ENCODE data around the gene CFAP20DC.

DNA sequence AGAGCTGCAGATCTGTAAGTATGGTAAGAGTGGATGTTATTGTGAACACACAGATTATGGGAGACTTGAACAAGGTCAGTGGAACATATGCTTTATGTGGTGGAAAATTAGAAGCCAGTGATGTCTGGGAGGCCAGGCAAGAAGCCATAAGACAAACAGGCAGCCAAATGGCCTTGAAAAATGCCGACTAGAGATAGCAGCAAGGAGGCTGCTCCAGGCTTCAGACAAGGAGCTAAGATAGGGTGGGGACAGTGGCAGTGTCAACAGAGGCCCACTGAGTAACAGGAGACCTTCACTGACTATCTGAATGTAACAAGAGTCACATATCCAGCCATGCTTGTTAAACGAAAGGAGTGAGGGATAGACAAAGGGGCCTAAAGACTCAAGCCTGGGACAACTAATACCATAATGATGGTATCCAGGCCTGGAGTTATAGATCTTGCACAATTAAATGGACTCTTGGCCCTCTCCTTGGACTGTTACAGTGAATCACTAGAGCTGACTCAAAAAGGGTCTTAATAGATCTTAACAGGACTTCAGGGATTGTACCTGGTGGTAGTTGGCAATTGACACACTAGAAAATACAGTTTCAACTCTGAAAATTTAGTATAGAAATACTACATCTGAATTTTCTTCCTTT lies 50.6 kb downstream of the CFAP20DC start:
- TF ChIP-seq, protein P1, sequence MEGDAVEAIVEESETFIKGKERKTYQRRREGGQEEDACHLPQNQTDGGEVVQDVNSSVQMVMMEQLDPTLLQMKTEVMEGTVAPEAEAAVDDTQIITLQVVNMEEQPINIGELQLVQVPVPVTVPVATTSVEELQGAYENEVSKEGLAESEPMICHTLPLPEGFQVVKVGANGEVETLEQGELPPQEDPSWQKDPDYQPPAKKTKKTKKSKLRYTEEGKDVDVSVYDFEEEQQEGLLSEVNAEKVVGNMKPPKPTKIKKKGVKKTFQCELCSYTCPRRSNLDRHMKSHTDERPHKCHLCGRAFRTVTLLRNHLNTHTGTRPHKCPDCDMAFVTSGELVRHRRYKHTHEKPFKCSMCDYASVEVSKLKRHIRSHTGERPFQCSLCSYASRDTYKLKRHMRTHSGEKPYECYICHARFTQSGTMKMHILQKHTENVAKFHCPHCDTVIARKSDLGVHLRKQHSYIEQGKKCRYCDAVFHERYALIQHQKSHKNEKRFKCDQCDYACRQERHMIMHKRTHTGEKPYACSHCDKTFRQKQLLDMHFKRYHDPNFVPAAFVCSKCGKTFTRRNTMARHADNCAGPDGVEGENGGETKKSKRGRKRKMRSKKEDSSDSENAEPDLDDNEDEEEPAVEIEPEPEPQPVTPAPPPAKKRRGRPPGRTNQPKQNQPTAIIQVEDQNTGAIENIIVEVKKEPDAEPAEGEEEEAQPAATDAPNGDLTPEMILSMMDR (IDR thresholded peaks at IDR 0.05; ENCODE audit: low read length): no peak
- no peak for TF ChIP-seq EZH2phosphoT487 (IDR thresholded peaks at IDR 0.05; ENCODE audit: low read length)
